Hair follicular keratinocyte (primary cell): Measurements from ENCODE around the gene SLC22A13. TPM values are rescaled to one million over a fixed set of nuclear protein-coding genes. Genes with fewer than 3 reads are reported as not detected.

Source experiments
- total RNA-seq: library from RNA; depleted of rRNA; stranded (reverse); fragments of >200 nt; gene quantifications from 2 replicates; pipeline ENCODE4 v1.2.3, GENCODE V29; 2015

The SLC22A13 gene
- not detected in 2 replicates for total RNA-seq

GRCh38 chr3:38265604-38266307 is at the start of gene SLC22A13:
Gene SLC22A13, plus strand, starts transcription at chr3:38265812. Its CDS starts 49 bp downstream, at chr3:38265861.

GRCh38 chr3:38281895-38282686 is 16.5 kb downstream of the SLC22A13 start, which contains the start of gene SLC22A14:
Gene SLC22A14, plus strand, starts transcription at chr3:38282294. Its CDS starts 23,733 bp downstream, at chr3:38306027.

Other genes with a start within 250 kb of the SLC22A13 start
- 19.9 and 52.9 TPM in 2 replicates for gene PLCD1, start 236.2 kb upstream of the SLC22A13 start, total RNA-seq
- not detected in 2 replicates for gene DLEC1, start 226.6 kb upstream of the SLC22A13 start, total RNA-seq
- gene ACAA1, start 128.7 kb upstream of the SLC22A13 start, total RNA-seq, result 39.9 and 59.7 TPM in 2 replicates
- 24.3 and 24.9 TPM in 2 replicates for gene MYD88, start 127.2 kb upstream of the SLC22A13 start, total RNA-seq
- 35.5 and 37.5 TPM in 2 replicates for gene OXSR1, start 100.3 kb upstream of the SLC22A13 start, total RNA-seq
- gene SLC22A14, start 16.5 kb downstream of the SLC22A13 start, total RNA-seq, result not detected in 2 replicates
- gene XYLB, start 81.0 kb downstream of the SLC22A13 start, total RNA-seq, result 2.5 and 2.7 TPM in 2 replicates
- 1.1 and 3.2 TPM in 2 replicates for gene ACVR2B, start 188.1 kb downstream of the SLC22A13 start, total RNA-seq
- gene EXOG, start 230.5 kb downstream of the SLC22A13 start, total RNA-seq, result 2.7 and 3.5 TPM in 2 replicates